ENCODE data around the gene MAST3. TPM values are rescaled to one million over a fixed set of nuclear protein-coding genes. Genes with fewer than 3 reads are reported as not detected.
A peak's percentile ranks its signal among the peaks of the same experiment; 100 is the strongest.
"Not testable (repeated sequence)": the region's sequence is repeated elsewhere in the genome, so short reads cannot be mapped to it uniquely, and the experiment has no call there.

Gene MAST3
- total and polyA plus RNA-seq, 12 donors, result 1.6 to 19.1 (median 11.4) TPM

- DNase-seq, result no peak
- no peak overlapping the region for H3K4me3 ChIP-seq
- no peak overlapping the region for H3K27ac ChIP-seq
- H3K9me3 ChIP-seq (replicated peaks in 1 of 3), result no peaks in the 10 kb centered on the region
- no peaks in the 10 kb centered on the region for H3K27me3 ChIP-seq
- WGBS, 4 donors, result 78 to 90% (median 83%) methylated on average over 8 of the region's 8 CpGs
- TF ChIP-seq CTCF (IDR thresholded peaks at IDR 0.05) (no peak), POLR2A (IDR thresholded peaks at IDR 0.05) (no peak)
- intact Hi-C loops (cut with DNase I), result no loop called here
- H3K36me3 ChIP-seq (replicated peaks in 1 of 2), result no peaks in the 10 kb centered on the region
- H3K4me1 ChIP-seq (replicated peaks in 1 of 2), result peaks cover 0 to 5% of the 10 kb centered on the region in 2 donors
Observed at GRCh38 chr19:18085702-18086457, 11.7 kb upstream of the MAST3 start.

- 29 to 45% (median 40%) methylated on average over 12 of the region's 12 CpGs for WGBS, 4 donors
- Histone ChIP-seq H3K27ac (peak within 1 kb of the TSS in 2 of 5 donors; percentile 13 to 17), H3K4me1 (replicated peaks in 1 of 2) (peaks cover 0 to 7% of the 10 kb centered on the region in 2 donors), H3K9me3 (replicated peaks in 1 of 3) (no peaks in the 10 kb centered on the region), H3K4me3 (peak within 1 kb of the TSS in 2 of 4 donors; percentile 4 to 35), H3K36me3 (replicated peaks in 1 of 2) (no peaks in the 10 kb centered on the region), H3K27me3 (no peaks in the 10 kb centered on the region)
- TF ChIP-seq CTCF (IDR thresholded peaks at IDR 0.05) (no peak), POLR2A (IDR thresholded peaks at IDR 0.05) (no peak)
- intact Hi-C loops (cut with DNase I), result no loop called here
- DNase-seq, result peak in 2 of 7 donors; percentile 31 to 60
Observed at GRCh38 chr19:18086590-18087138, 10.9 kb upstream of the MAST3 start, which contains the start of gene IL12RB1. IL12RB1 (minus strand) TSS chr19:18086934; CDS start chr19:18086823, 111 bp downstream.

- peak in 5 of 7 donors; percentile 23 to 72 (median 52) for DNase-seq
- 55 to 62% (median 58%) methylated on average over 11 of the region's 11 CpGs for WGBS, 4 donors
- intact Hi-C loops (cut with DNase I); H3K4me3 ChIP-seq; H3K36me3 ChIP-seq (replicated peaks in 1 of 2); H3K4me1 ChIP-seq (replicated peaks in 1 of 2); H3K27me3 ChIP-seq; H3K9me3 ChIP-seq (replicated peaks in 1 of 3): not testable (repeated sequence)
- H3K27ac ChIP-seq, result peak overlapping the region in 1 of 5 donors; percentile 65
Observed at GRCh38 chr19:18089096-18089541, 8.5 kb upstream of the MAST3 start.

- DNase-seq, result no peak
- WGBS, 4 donors, result 75 to 83% (median 76%) methylated on average over 5 of the region's 5 CpGs
- Histone ChIP-seq H3K4me1 (replicated peaks in 1 of 2) (peaks cover 0 to 7% of the 10 kb centered on the region in 2 donors), H3K27ac (peak overlapping the region in 1 of 5 donors; percentile 65), H3K9me3 (replicated peaks in 1 of 3) (no peaks in the 10 kb centered on the region), H3K36me3 (replicated peaks in 1 of 2) (no peaks in the 10 kb centered on the region), H3K27me3 (no peaks in the 10 kb centered on the region), H3K4me3 (no peak overlapping the region)
- intact Hi-C loops (cut with DNase I), result no loop called here
- TF ChIP-seq CTCF (IDR thresholded peaks at IDR 0.05) (no peak), POLR2A (IDR thresholded peaks at IDR 0.05) (no peak)
Observed at GRCh38 chr19:18089726-18090125, 7.9 kb upstream of the MAST3 start.
